ENCODE results near the gene SLC35G6. TPM values are rescaled to one million over a fixed set of nuclear protein-coding genes. Genes with fewer than 3 reads are reported as not detected.

SLC35G6 gene
- total RNA-seq, 4 donors from 2014 or later: not detected

- no peak for TF ChIP-seq CTCF (IDR thresholded peaks at IDR 0.05)
- ATAC-seq (ENCODE audit: low FRiP score) (no peak), DNase-seq (ENCODE audit: low spot score) (no peak)
Observed at GRCh38 chr17:7438656-7439460, 42.4 kb upstream of the SLC35G6 start.

GRCh38 chr17:7439462-7440112, 41.7 kb upstream of the SLC35G6 start, which contains the start of gene FGF11:
Gene FGF11 (plus strand): TSS chr17:7439512. CDS start chr17:7439621, 109 bp downstream.
- ATAC-seq (ENCODE audit: low FRiP score) (no peak), DNase-seq (ENCODE audit: low spot score) (no peak)
- no peak for TF ChIP-seq CTCF (IDR thresholded peaks at IDR 0.05)

DNA sequence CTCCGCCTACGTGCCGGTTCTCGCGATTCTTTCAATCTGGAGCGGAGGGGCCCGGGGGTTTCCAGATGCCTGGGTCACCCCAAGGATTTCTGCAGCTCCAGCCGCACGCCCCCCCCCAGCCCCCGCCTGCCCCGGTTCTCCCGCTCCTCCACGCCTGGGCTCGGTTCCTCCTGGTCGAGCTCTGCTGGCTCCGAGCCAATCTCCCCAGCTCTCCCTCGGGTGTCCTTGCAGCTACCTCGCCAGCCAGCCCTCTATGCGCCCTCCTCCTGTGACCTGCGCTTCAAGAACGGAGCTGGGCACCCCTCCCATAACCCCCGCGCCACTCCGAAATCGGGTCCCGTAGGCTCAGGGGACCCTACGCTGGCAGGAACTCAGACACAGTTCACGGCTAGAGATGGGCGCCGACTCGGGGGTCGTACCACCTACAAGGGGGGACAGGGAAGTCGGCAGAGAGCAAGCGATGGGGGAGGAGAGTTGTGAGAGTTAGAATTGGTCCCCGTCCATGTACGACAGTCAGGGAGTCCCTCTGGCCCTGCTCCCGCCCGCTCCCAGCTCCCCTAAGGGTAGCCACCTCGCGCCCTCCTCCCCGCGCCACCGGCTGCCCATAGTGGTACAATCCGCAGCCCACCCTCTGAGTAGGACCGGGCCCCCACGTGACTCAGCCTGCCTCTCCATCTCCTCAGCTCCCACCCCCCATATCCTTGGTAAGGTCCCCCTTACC, 41.0 kb upstream of the SLC35G6 start:
- no peak for TF ChIP-seq CTCF (IDR thresholded peaks at IDR 0.05)
- no peak for ATAC-seq (ENCODE audit: low FRiP score)
- DNase-seq (ENCODE audit: low spot score): peak; percentile 57

DNA sequence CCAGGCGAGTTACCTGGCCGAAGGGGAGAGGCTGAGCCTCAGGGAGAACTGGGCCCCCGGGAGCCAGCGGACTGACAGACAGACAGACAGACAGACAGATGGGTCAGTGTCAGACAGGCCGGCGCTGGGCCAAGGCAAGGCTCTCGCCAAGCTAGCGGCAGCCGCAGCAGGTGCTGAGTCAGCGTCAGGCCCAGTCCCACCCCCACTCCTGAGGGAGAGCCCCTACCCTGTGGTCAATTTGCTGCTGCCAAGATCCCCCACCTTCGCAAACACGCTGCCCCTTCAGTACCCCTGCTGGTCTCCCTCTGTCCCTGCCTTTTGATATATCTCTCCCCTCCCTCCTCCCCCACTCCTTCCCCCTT, 40.4 kb upstream of the SLC35G6 start:
- no peak for TF ChIP-seq CTCF (IDR thresholded peaks at IDR 0.05)
- DNase-seq (ENCODE audit: low spot score): no peak
- no peak for ATAC-seq (ENCODE audit: low FRiP score)

DNA sequence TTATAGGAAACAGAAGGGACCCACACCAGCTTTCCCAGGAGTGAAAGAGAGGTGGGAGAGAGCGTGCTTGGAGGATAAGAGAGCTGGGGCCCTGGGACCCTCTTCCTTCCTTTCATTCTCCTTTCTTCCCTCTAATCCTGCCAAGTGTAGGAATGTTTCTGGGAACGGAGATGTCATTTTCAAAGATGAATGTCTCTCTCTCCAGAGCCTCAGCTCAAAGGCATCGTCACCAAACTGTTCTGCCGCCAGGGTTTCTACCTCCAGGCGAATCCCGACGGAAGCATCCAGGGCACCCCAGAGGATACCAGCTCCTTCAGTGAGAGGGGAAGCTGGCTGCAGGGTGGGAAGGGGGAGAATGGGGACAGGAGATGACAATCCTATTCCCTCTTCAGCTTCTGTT, 40.0 kb upstream of the SLC35G6 start:
- TF ChIP-seq CTCF (IDR thresholded peaks at IDR 0.05): no peak
- no peak for DNase-seq (ENCODE audit: low spot score)
- no peak for ATAC-seq (ENCODE audit: low FRiP score)

DNA sequence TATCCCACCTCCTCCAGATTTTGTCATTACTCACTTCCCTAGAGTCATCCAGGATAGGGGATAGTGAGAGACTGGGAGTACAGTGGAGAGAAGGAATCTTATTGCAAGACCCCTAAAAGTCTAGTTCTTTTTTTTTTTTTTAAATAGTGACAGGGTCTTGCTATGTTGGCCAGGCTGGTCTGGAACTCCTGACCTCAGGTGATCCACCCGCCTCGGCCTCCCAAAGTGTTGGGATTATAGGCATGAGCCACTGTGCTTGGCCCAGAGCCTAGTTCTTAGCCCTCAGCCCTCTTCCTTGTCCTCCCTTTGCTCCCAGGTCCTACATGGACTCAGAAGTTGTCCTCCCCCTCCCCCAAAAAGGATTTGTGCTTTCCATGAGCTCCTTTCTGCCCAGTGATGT, 39.1 kb upstream of the SLC35G6 start:
- no peak for TF ChIP-seq CTCF (IDR thresholded peaks at IDR 0.05)
- no peak for ATAC-seq (ENCODE audit: low FRiP score)

More for the DNA sequence above, 39.1 kb upstream of the SLC35G6 start:
- DNase-seq (ENCODE audit: low spot score): no peak

All from omental fat pad (tissue), 4 donors.